Liver (tissue), 3 donors: ENCODE data around the gene RFT1.

Source experiments
- CTCF ChIP-seq: fragments of 150-350 bp; IDR thresholded peaks from 2 replicates; pipeline ENCODE4 v1.5.1; 2017; ENCODE audit warnings: improper control_type of control experiment, low read depth, low read length; ENCODE audit not compliant: missing input control
- JUND ChIP-seq, 2 donors: IDR thresholded peaks; 2 replicates each; pipeline ENCODE4 v1.6.1; 2016; ENCODE audit warnings: antibody characterized with exemption in 2 of 2
- NR2F2 ChIP-seq: IDR thresholded peaks from 2 replicates; pipeline ENCODE4 v1.6.1; 2016; ENCODE audit warnings: antibody characterized with exemption
- RAD21 ChIP-seq, 2 donors: IDR thresholded peaks; 2 replicates each; pipeline ENCODE4 v1.6.1; 2016; ENCODE audit warnings: antibody characterized with exemption in 2 of 2, mild to moderate bottlenecking in 2 of 2
- REST ChIP-seq: IDR thresholded peaks from 2 replicates; pipeline ENCODE4 v1.6.1; 2016; ENCODE audit warnings: antibody characterized with exemption, mild to moderate bottlenecking
- RXRA ChIP-seq, 2 donors: IDR thresholded peaks; 2 replicates each; pipeline ENCODE4 v1.6.1; 2017 to 2018; ENCODE audit warnings: antibody characterized with exemption in 2 of 2, mild to moderate bottlenecking in 1 of 2
- SP1 ChIP-seq: IDR thresholded peaks from 2 replicates; pipeline ENCODE4 v1.6.1; 2018; ENCODE audit warnings: antibody characterized with exemption, mild to moderate bottlenecking
- YY1 ChIP-seq: IDR thresholded peaks from 2 replicates; pipeline ENCODE4 v1.6.1; 2016; ENCODE audit warnings: antibody characterized with exemption, mild to moderate bottlenecking
- donor health status: healthy.
- donor health status: healthy.

GRCh38 chr3:53149699-53150098, 19.5 kb upstream of the RFT1 start:
- TF ChIP-seq CTCF (no peak), NR2F2 (no peak), RAD21 (IDR thresholded peaks at IDR 0.05) (no peak), JUND (IDR thresholded peaks at IDR 0.05) (no peak), YY1 (no peak), REST (no peak), RXRA (IDR thresholded peaks at IDR 0.05) (no peak), SP1 (no peak)
